K562 (cell line): ENCODE results near the gene HECA. TPM values are rescaled to one million over a fixed set of nuclear protein-coding genes. Genes with fewer than 3 reads are reported as not detected.

ENCODE experiments used
- ADNP ChIP-seq: fragments of 200-800 bp; sonication (Bioruptor generic); IDR thresholded peaks from 2 replicates; pipeline ENCODE4 v1.6.1; 2016; ENCODE audit warnings: missing genetic modification characterization, missing compliant biosample characterization
- C11orf30 ChIP-seq: fragments of 450-650 bp; IDR thresholded peaks from 2 replicates; pipeline ENCODE4 v1.6.1; 2016; ENCODE audit warnings: low read depth, mild to moderate bottlenecking
- CHCHD3 ChIP-seq: fragments of 250-450 bp; sonication (Bioruptor Pico); IDR thresholded peaks from 2 replicates; pipeline ENCODE4 v2.1.2; 2022; ENCODE audit warnings: mild to moderate bottlenecking
- CTCF ChIP-seq, 3 experiments: IDR thresholded peaks in 2 of 3; conservative IDR thresholded peaks in 1 of 3; 2 replicates each; pipeline ENCODE4 v1.5.1; 2011 to 2012; ENCODE audit warnings: low read length in 3 of 3, mild to moderate bottlenecking in 3 of 3, control low read depth in 2 of 3, improper control_type of control experiment in 1 of 3, inconsistent platforms in 1 of 3, low read depth in 1 of 3, mixed read lengths in 1 of 3, moderate library complexity in 1 of 3; ENCODE audit not compliant: insufficient read depth in 2 of 3
- HMG20A ChIP-seq: fragments of 450-650 bp; formaldehyde crosslinking; conservative IDR thresholded peaks from 2 replicates; pipeline ENCODE4 v1.4.0; 2020; ENCODE audit warnings: mild to moderate bottlenecking, mixed read lengths
- HNRNPL ChIP-seq: fragments of 200-400 bp; formaldehyde crosslinking; IDR thresholded peaks from 2 replicates; pipeline ENCODE4 v1.6.1; 2017; ENCODE audit warnings: low read depth, mild to moderate bottlenecking, low read length
- MECOM ChIP-seq: fragments of 250-450 bp; sonication (Bioruptor Pico); IDR thresholded peaks from 2 replicates; pipeline ENCODE4 v1.8.0; 2022; ENCODE audit warnings: inconsistent platforms
- MED1 ChIP-seq: sonication (generic); formaldehyde crosslinking; IDR thresholded peaks from 2 replicates; pipeline ENCODE4 v1.8.1; 2023; ENCODE audit warnings: missing genetic modification reagents, borderline replicate concordance
- NCOA4 ChIP-seq: fragments of 450-650 bp; IDR thresholded peaks from 2 replicates; pipeline ENCODE4 v1.6.1; 2018; ENCODE audit warnings: mild to moderate bottlenecking; ENCODE audit not compliant: partially characterized antibody
- NCOA6 ChIP-seq: fragments of 450-650 bp; IDR thresholded peaks from 2 replicates; pipeline ENCODE4 v1.6.1; 2017; ENCODE audit warnings: mild to moderate bottlenecking
- RBFOX2 ChIP-seq: fragments of 200-400 bp; formaldehyde crosslinking; IDR thresholded peaks from 2 replicates; pipeline ENCODE4 v1.6.1; 2017; ENCODE audit warnings: low read depth, mild to moderate bottlenecking, low read length, moderate library complexity
- RNF2 ChIP-seq: sonication (generic); IDR thresholded peaks from 2 replicates; pipeline ENCODE4 v1.6.1; 2016
- SAFB ChIP-seq: fragments of 200-400 bp; formaldehyde crosslinking; IDR thresholded peaks from 2 replicates; pipeline ENCODE4 v1.6.1; 2017; ENCODE audit warnings: low read depth, low read length, borderline replicate concordance
- SAP30 ChIP-seq: fragments of 200-600 bp; sonication (generic); IDR thresholded peaks from 2 replicates; pipeline ENCODE4 v1.6.1; 2012; ENCODE audit warnings: borderline replicate concordance, low read depth, mild to moderate bottlenecking, moderate library complexity, low read length, control low read depth, inconsistent platforms; ENCODE audit not compliant: insufficient read depth, poor library complexity, severe bottlenecking
- STAT5B ChIP-seq: fragments of 250-450 bp; sonication (Bioruptor Pico); IDR thresholded peaks from 2 replicates; pipeline ENCODE4 v1.8.0; 2021; ENCODE audit warnings: mild to moderate bottlenecking, inconsistent platforms
- polyA plus RNA-seq, 8 experiments: library from polyadenylated mRNA; depleted of rRNA in 4 of 8; stranded (reverse) in 5 of 8; unstranded in 3 of 8; fragments of >200 nt; fragmentation: Nextera tagmentation in 2 of 8; fragmentation: Illumina TruSeq in 1 of 8; extraction: Ambion mirVana in 2 of 8; extraction: Trizol in 1 of 8; gene quantifications; 2 replicates each; pipeline versions ENCODE4 v1.2.1 to v1.2.3, GENCODE V29; 2011 to 2014; ENCODE audit warnings: inconsistent platforms in 1 of 8, missing spikeins in 1 of 8
- total RNA-seq, 7 experiments: library from RNA; depleted of rRNA in 6 of 7; stranded (reverse); fragments of >200 nt in 6 of 7; fragmentation: Illumina TruSeq in 2 of 7; extraction: Trizol in 2 of 7; gene quantifications; 2 replicates each; pipeline versions ENCODE4 v1.2.1 to v1.2.3, GENCODE V29; 2011 to 2021; ENCODE audit warnings: low replicate concordance in 1 of 7

Gene HECA
- total and polyA plus RNA-seq, 9 of the 15 experiments (the other 6 are each of a cell fraction or from before 2014, with no cell fraction given), result 0.31 to 2.3 (median 1.1) TPM

GRCh38 chr6:139150920-139151319 lies 16.0 kb downstream of the HECA start (continued):
- TF ChIP-seq MED1 (CRISPR knock-in tag) (no peak), NCOA6 (no peak), HNRNPL (no peak), NCOA4 (no peak), SAFB (no peak), SAP30 (no peak), RBFOX2 (no peak), STAT5B (no peak), MECOM (CRISPR knock-in tag) (no peak), C11orf30 (no peak), RNF2 (no peak), CHCHD3 (no peak), CTCF (IDR thresholded peaks at IDR 0.05 in 2 of 3, conservative IDR thresholded peaks at IDR 0.05 in 1 of 3; ENCODE audit: insufficient read depth in 2 of 3, low read depth in 1 of 3, low read length in 3 of 3) (no peak), HMG20A (no peak), ADNP (tag) (no peak)
- TF ChIP-seq, all 486 proteins: peak for 0
